HepG2 (cell line): ENCODE data around the gene PRR29. TPM values are rescaled to one million over a fixed set of nuclear protein-coding genes. Genes with fewer than 3 reads are reported as not detected.
A peak's percentile ranks its signal among the peaks of the same experiment; 100 is the strongest.

Experiments
- BHLHE40 ChIP-seq: IDR thresholded peaks from 2 replicates; pipeline ENCODE4 v1.6.1; 2011; ENCODE audit warnings: low read length, improper control_type of control experiment
- HHEX ChIP-seq: IDR thresholded peaks from 2 replicates; pipeline ENCODE4 v1.6.1; 2016; ENCODE audit warnings: control low read depth
- HIVEP1 ChIP-seq: sonication (generic); formaldehyde crosslinking; IDR thresholded peaks from 2 replicates; pipeline ENCODE4 v1.4.0; 2020; ENCODE audit warnings: mild to moderate bottlenecking, missing genetic modification reagents
- HOXA9 ChIP-seq: sonication (generic); formaldehyde crosslinking; IDR thresholded peaks from 2 replicates; pipeline ENCODE4 v1.8.1; 2022; ENCODE audit warnings: missing genetic modification reagents, mild to moderate bottlenecking, moderate library complexity, borderline replicate concordance
- NCOA2 ChIP-seq: sonication (generic); formaldehyde crosslinking; IDR thresholded peaks from 2 replicates; pipeline ENCODE4 v1.8.0; 2022; ENCODE audit warnings: inconsistent platforms
- NFYC ChIP-seq: IDR thresholded peaks from 2 replicates; pipeline ENCODE4 v1.6.1; 2016; ENCODE audit warnings: missing genetic modification reagents, missing compliant biosample characterization
- ZBTB20 ChIP-seq: sonication (generic); formaldehyde crosslinking; IDR thresholded peaks from 2 replicates; pipeline ENCODE4 v1.8.1; 2023; ENCODE audit warnings: missing genetic modification reagents, low read depth, mild to moderate bottlenecking, borderline replicate concordance
- ZNF329 ChIP-seq: sonication (generic); formaldehyde crosslinking; IDR thresholded peaks from 2 replicates; pipeline ENCODE4 v1.9.0; 2021; ENCODE audit warnings: low read depth, mild to moderate bottlenecking, missing genetic modification reagents
- ZNF644 ChIP-seq: IDR thresholded peaks from 2 replicates; pipeline ENCODE4 v1.6.1; 2016; ENCODE audit warnings: low read depth
- ZNF768 ChIP-seq: sonication (generic); formaldehyde crosslinking; IDR thresholded peaks from 2 replicates; pipeline ENCODE4 v1.4.0; 2020; ENCODE audit warnings: missing genetic modification reagents
- ZNF781 ChIP-seq: sonication (generic); formaldehyde crosslinking; IDR thresholded peaks from 2 replicates; pipeline ENCODE4 v1.5.1; 2020; ENCODE audit warnings: borderline replicate concordance, mild to moderate bottlenecking, missing genetic modification reagents; ENCODE audit errors: not compliant biosample characterization
- polyA plus RNA-seq, 8 experiments: library from polyadenylated mRNA; depleted of rRNA in 3 of 8; stranded (reverse) in 7 of 8; unstranded in 1 of 8; fragments of >200 nt; fragmentation: Illumina TruSeq in 4 of 8; extraction: Trizol in 4 of 8; gene quantifications; 2 replicates each; pipeline versions ENCODE4 v1.2.1 to v1.2.3, GENCODE V29; 2011 to 2016; ENCODE audit warnings: low read depth in 4 of 8, missing spikeins in 1 of 8, mixed read lengths in 1 of 8; ENCODE audit not compliant: insufficient read depth in 1 of 8
- total RNA-seq, 5 experiments: library from RNA; depleted of rRNA; stranded (reverse); fragments of >200 nt; fragmentation: Illumina TruSeq; extraction: Trizol; gene quantifications; 2 replicates each; pipeline ENCODE4 v1.2.3, GENCODE V29; 2016; ENCODE audit warnings: low read depth in 1 of 5
- TF ChIP-seq, protein P1 (sequence below): fragments of 450-650 bp; IDR thresholded peaks from 2 replicates; pipeline ENCODE4 v1.6.1; 2017; ENCODE audit warnings: mild to moderate bottlenecking
- TF ChIP-seq, protein P2 (sequence below): IDR thresholded peaks from 2 replicates; pipeline ENCODE4 v1.6.1; 2018; ENCODE audit warnings: missing genetic modification reagents, mild to moderate bottlenecking, missing compliant biosample characterization
- TF ChIP-seq, protein P3 (sequence below): sonication (generic); formaldehyde crosslinking; IDR thresholded peaks from 2 replicates; pipeline ENCODE4 v1.8.1; 2022; ENCODE audit warnings: low read depth, mild to moderate bottlenecking, missing genetic modification reagents
- TF ChIP-seq, protein P4 (sequence below): sonication (generic); formaldehyde crosslinking; IDR thresholded peaks from 2 replicates; pipeline ENCODE4 v1.4.0; 2020; ENCODE audit warnings: mild to moderate bottlenecking, missing genetic modification reagents
- TF ChIP-seq, protein P5 (sequence below), 2 experiments: sonication (generic) in 1 of 2; formaldehyde crosslinking in 1 of 2; IDR thresholded peaks; 2 replicates each; pipeline versions ENCODE4 v1.6.1 to v1.9.0; 2014 to 2022; ENCODE audit warnings: antibody characterized with exemption in 1 of 2, borderline replicate concordance in 1 of 2, inconsistent platforms in 1 of 2, low read depth in 1 of 2, missing genetic modification reagents in 1 of 2

The PRR29 gene
- total and polyA plus RNA-seq, 2 of the 13 experiments (the other 11 are each of a cell fraction or from before 2014, with no cell fraction given), result 0.07 to 0.20 TPM

DNA sequence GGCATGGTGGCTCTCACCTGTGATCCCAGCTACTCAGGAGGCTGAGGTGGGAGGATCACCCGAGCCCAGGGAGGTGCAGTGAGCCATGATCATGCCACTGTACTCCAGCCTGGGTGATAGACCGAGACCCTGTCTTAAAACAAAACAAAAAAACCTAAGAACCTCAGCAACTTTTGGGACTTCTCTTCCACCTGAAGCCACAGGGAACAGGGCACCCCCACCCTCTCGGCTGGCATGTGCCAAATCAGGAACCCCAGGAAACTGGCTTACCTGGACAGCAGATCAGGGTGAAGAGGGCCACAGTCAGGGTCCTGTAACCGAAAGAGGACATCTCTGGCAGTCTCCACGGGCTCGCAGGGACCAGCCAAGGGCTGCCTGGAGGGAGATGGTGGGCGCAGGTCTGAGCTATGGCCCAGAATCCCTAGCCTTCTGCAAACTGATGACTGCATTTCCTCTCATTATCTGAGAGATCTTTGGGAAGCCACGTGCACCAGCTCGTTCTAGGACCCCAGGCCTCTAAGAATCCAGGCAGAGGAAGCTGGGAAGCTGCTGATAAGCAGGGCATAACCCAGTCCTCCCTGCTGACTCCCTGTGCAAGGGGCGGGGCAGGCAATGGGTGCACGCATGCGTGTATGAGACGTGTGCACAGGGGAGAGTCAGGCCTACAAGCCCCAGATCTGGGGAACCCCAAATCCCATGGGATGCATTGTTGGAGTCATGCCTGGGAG, 8.4 kb downstream of the PRR29 start (continued):
- TF ChIP-seq ZNF781 (CRISPR knock-in tag) (no peak), HHEX (no peak), NCOA2 (CRISPR knock-in tag) (no peak), ZNF329 (CRISPR knock-in tag) (no peak), BHLHE40 (no peak), NFYC (CRISPR knock-in tag) (no peak), HOXA9 (CRISPR knock-in tag) (no peak), ZNF768 (CRISPR knock-in tag) (no peak), ZBTB20 (CRISPR knock-in tag) (peak; percentile 79; the same call in 1 of the 2 replicates), HIVEP1 (CRISPR knock-in tag) (no peak; the same call in 1 of the 2 replicates), ZNF644 (no peak)
- TF ChIP-seq, protein P1, sequence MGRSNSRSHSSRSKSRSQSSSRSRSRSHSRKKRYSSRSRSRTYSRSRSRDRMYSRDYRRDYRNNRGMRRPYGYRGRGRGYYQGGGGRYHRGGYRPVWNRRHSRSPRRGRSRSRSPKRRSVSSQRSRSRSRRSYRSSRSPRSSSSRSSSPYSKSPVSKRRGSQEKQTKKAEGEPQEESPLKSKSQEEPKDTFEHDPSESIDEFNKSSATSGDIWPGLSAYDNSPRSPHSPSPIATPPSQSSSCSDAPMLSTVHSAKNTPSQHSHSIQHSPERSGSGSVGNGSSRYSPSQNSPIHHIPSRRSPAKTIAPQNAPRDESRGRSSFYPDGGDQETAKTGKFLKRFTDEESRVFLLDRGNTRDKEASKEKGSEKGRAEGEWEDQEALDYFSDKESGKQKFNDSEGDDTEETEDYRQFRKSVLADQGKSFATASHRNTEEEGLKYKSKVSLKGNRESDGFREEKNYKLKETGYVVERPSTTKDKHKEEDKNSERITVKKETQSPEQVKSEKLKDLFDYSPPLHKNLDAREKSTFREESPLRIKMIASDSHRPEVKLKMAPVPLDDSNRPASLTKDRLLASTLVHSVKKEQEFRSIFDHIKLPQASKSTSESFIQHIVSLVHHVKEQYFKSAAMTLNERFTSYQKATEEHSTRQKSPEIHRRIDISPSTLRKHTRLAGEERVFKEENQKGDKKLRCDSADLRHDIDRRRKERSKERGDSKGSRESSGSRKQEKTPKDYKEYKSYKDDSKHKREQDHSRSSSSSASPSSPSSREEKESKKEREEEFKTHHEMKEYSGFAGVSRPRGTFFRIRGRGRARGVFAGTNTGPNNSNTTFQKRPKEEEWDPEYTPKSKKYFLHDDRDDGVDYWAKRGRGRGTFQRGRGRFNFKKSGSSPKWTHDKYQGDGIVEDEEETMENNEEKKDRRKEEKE, result no peak
- TF ChIP-seq, protein P2, sequence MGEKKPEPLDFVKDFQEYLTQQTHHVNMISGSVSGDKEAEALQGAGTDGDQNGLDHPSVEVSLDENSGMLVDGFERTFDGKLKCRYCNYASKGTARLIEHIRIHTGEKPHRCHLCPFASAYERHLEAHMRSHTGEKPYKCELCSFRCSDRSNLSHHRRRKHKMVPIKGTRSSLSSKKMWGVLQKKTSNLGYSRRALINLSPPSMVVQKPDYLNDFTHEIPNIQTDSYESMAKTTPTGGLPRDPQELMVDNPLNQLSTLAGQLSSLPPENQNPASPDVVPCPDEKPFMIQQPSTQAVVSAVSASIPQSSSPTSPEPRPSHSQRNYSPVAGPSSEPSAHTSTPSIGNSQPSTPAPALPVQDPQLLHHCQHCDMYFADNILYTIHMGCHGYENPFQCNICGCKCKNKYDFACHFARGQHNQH (CRISPR knock-in tag), result peak; percentile 14; the same call in 1 of the 2 replicates
- TF ChIP-seq, protein P3, sequence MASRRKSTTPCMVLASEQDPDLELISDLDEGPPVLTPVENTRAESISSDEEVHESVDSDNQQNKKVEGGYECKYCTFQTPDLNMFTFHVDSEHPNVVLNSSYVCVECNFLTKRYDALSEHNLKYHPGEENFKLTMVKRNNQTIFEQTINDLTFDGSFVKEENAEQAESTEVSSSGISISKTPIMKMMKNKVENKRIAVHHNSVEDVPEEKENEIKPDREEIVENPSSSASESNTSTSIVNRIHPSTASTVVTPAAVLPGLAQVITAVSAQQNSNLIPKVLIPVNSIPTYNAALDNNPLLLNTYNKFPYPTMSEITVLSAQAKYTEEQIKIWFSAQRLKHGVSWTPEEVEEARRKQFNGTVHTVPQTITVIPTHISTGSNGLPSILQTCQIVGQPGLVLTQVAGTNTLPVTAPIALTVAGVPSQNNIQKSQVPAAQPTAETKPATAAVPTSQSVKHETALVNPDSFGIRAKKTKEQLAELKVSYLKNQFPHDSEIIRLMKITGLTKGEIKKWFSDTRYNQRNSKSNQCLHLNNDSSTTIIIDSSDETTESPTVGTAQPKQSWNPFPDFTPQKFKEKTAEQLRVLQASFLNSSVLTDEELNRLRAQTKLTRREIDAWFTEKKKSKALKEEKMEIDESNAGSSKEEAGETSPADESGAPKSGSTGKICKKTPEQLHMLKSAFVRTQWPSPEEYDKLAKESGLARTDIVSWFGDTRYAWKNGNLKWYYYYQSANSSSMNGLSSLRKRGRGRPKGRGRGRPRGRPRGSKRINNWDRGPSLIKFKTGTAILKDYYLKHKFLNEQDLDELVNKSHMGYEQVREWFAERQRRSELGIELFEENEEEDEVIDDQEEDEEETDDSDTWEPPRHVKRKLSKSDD (CRISPR knock-in tag), result no peak
- TF ChIP-seq, protein P4, sequence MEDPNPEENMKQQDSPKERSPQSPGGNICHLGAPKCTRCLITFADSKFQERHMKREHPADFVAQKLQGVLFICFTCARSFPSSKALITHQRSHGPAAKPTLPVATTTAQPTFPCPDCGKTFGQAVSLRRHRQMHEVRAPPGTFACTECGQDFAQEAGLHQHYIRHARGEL (CRISPR knock-in tag), result no peak
- TF ChIP-seq, protein P5, sequence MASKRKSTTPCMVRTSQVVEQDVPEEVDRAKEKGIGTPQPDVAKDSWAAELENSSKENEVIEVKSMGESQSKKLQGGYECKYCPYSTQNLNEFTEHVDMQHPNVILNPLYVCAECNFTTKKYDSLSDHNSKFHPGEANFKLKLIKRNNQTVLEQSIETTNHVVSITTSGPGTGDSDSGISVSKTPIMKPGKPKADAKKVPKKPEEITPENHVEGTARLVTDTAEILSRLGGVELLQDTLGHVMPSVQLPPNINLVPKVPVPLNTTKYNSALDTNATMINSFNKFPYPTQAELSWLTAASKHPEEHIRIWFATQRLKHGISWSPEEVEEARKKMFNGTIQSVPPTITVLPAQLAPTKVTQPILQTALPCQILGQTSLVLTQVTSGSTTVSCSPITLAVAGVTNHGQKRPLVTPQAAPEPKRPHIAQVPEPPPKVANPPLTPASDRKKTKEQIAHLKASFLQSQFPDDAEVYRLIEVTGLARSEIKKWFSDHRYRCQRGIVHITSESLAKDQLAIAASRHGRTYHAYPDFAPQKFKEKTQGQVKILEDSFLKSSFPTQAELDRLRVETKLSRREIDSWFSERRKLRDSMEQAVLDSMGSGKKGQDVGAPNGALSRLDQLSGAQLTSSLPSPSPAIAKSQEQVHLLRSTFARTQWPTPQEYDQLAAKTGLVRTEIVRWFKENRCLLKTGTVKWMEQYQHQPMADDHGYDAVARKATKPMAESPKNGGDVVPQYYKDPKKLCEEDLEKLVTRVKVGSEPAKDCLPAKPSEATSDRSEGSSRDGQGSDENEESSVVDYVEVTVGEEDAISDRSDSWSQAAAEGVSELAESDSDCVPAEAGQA (IDR thresholded peaks at IDR 0.05; ENCODE audit: low read depth), result no peak
- TF ChIP-seq, protein P5 (CRISPR knock-in tag; IDR thresholded peaks at IDR 0.05; ENCODE audit: borderline replicate concordance), result no peak
